ENCODE results near the gene TTBK1. TPM values are rescaled to one million over a fixed set of nuclear protein-coding genes. Genes with fewer than 3 reads are reported as not detected.
A peak's percentile ranks its signal among the peaks of the same experiment; 100 is the strongest.

The TTBK1 gene
- total and polyA plus RNA-seq, 2 donors from 2014 or later: 0.26 to 0.31 TPM

GRCh38 chr6:43286980-43287716 is 43.9 kb downstream of the TTBK1 start:
- no peak overlapping the region for H3K4me3 ChIP-seq (ENCODE audit: low read length in 3 of 3)
- DNase-seq (peak in 3 of 5 donors; percentile 33 to 58 (median 43)), FAIRE-seq (no peak)
- intact Hi-C loops (cut with DNase I): no loop called here
- no peaks in the 10 kb centered on the region for H3K27me3 ChIP-seq (ENCODE audit: control insufficient read depth, insufficient read depth, low read length)
- H3K36me3 ChIP-seq (ENCODE audit: control insufficient read depth in 2 of 3, insufficient read depth in 3 of 3, low read length in 3 of 3): no peaks in the 10 kb centered on the region
- H3K4me1 ChIP-seq (ENCODE audit: control insufficient read depth in 2 of 3, insufficient read depth in 2 of 3, low read depth in 1 of 3, low read length in 3 of 3): no peaks in the 10 kb centered on the region
- no peak overlapping the region for H3K9ac ChIP-seq (ENCODE audit: low read length in 3 of 3)
- TF ChIP-seq, protein P1, sequence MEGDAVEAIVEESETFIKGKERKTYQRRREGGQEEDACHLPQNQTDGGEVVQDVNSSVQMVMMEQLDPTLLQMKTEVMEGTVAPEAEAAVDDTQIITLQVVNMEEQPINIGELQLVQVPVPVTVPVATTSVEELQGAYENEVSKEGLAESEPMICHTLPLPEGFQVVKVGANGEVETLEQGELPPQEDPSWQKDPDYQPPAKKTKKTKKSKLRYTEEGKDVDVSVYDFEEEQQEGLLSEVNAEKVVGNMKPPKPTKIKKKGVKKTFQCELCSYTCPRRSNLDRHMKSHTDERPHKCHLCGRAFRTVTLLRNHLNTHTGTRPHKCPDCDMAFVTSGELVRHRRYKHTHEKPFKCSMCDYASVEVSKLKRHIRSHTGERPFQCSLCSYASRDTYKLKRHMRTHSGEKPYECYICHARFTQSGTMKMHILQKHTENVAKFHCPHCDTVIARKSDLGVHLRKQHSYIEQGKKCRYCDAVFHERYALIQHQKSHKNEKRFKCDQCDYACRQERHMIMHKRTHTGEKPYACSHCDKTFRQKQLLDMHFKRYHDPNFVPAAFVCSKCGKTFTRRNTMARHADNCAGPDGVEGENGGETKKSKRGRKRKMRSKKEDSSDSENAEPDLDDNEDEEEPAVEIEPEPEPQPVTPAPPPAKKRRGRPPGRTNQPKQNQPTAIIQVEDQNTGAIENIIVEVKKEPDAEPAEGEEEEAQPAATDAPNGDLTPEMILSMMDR (IDR thresholded peaks at IDR 0.05; ENCODE audit: borderline replicate concordance, extremely low read depth, insufficient read depth): no peak
- H3K9me3 ChIP-seq (ENCODE audit: control insufficient read depth in 2 of 3, insufficient read depth in 1 of 3, low read length in 3 of 3): no peaks in the 10 kb centered on the region
- H3K27ac ChIP-seq (ENCODE audit: low read depth in 2 of 2, low read length in 2 of 2): no peak overlapping the region

DNA sequence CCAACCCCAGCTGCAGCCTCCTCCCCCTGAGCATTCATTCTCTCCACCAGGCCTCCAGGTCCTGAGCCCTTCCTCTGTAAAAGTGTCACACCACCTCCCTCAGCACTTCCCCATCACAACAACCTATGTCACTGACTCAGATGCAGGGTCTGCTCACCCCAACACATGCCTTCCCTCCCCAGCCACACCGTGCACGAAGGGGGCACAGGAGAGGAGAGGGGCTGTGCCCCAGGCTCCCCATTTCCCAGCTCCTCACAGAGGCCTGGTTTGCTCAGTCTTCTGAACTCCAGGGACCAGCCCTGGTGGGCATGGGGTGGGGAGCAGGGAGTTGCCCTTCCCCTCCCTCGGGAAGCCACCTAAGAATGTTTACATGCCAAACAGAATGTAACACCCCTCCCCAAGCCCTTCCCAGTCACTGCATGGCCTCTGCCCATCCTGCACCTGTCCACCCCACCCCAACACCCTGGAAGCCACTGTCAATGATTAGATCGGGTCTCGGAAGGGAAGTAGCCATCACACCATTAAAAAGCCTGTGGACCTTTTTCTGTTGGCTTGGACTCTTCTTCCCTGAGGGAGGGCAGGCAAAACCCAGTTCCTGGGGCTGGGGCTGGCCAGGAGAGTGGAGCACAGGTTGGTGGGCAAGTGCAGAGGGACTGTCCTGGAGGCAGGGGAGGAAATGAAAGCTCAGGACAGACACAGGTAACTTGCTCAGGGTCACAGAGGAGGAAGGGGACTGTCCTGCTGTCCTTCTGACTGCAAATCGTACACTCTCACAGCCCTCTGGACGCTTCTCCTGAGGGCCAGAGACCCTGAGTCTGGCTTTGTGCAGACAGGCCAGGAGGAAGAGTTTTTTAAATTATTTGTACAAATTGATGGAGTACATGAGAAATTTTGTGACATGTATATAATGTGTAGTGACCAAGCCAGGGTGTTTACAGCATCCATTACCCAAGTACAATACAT is 44.7 kb downstream of the TTBK1 start:
- DNase-seq: peak in 1 of 5 donors; percentile 30
- no peak for FAIRE-seq

DNA sequence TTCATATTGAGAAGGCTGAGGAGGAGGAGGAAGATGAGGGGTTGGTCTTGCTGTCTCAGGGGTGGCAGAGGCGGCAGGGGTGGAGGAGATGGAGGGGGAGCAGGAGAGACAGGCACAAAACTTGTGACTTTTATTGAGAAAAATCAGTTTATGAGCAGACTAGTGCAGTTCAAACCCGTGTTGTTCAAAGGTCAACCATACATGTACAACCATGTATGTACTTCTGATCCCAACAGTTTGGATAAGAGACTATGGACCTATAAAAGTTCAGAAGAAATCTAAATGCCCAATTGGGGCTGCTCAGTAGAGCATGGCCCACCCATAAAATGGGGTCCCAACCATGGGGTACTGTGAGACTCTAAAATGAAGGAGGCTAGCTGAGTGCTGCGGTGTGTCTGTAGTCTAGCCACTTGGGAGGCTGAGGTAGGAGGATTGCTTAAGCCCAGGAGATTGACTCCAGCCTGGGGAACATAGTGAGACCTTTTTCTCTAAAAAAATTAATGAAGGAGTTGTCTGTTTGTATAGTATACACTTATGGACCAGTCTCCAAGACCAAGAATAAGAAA is 47.1 kb downstream of the TTBK1 start:
- Histone ChIP-seq H3K36me3 (ENCODE audit: control insufficient read depth in 2 of 3, insufficient read depth in 3 of 3, low read length in 3 of 3) (no peaks in the 10 kb centered on the region), H3K4me1 (ENCODE audit: control insufficient read depth in 2 of 3, insufficient read depth in 2 of 3, low read depth in 1 of 3, low read length in 3 of 3) (no peaks in the 10 kb centered on the region), H3K27me3 (ENCODE audit: control insufficient read depth, insufficient read depth, low read length) (no peaks in the 10 kb centered on the region), H3K4me3 (ENCODE audit: low read length in 3 of 3) (no peak overlapping the region), H3K9ac (ENCODE audit: low read length in 3 of 3) (no peak overlapping the region), H3K27ac (ENCODE audit: low read depth in 2 of 2, low read length in 2 of 2) (no peak overlapping the region), H3K9me3 (ENCODE audit: control insufficient read depth in 2 of 3, insufficient read depth in 1 of 3, low read length in 3 of 3) (no peaks in the 10 kb centered on the region)
- FAIRE-seq: no peak
- intact Hi-C loops (cut with DNase I): no loop called here
- TF ChIP-seq, protein P1 (IDR thresholded peaks at IDR 0.05; ENCODE audit: borderline replicate concordance, extremely low read depth, insufficient read depth): no peak
- DNase-seq: peak in 1 of 5 donors; percentile 22

More for the DNA sequence above, 44.7 kb downstream of the TTBK1 start:
- TF ChIP-seq, protein P1 (IDR thresholded peaks at IDR 0.05; ENCODE audit: borderline replicate concordance, extremely low read depth, insufficient read depth): no peak
- Histone ChIP-seq H3K4me1 (ENCODE audit: control insufficient read depth in 2 of 3, insufficient read depth in 2 of 3, low read depth in 1 of 3, low read length in 3 of 3) (no peaks in the 10 kb centered on the region), H3K9me3 (ENCODE audit: control insufficient read depth in 2 of 3, insufficient read depth in 1 of 3, low read length in 3 of 3) (no peaks in the 10 kb centered on the region), H3K4me3 (ENCODE audit: low read length in 3 of 3) (no peak overlapping the region), H3K27me3 (ENCODE audit: control insufficient read depth, insufficient read depth, low read length) (no peaks in the 10 kb centered on the region), H3K9ac (ENCODE audit: low read length in 3 of 3) (no peak overlapping the region), H3K36me3 (ENCODE audit: control insufficient read depth in 2 of 3, insufficient read depth in 3 of 3, low read length in 3 of 3) (no peaks in the 10 kb centered on the region), H3K27ac (ENCODE audit: low read depth in 2 of 2, low read length in 2 of 2) (no peak overlapping the region)
- intact Hi-C loops (cut with DNase I): no loop called here

Data from kidney (tissue), 14 donors.